HepG2 (cell line): ENCODE data around the gene DAB2IP. TPM values are rescaled to one million over a fixed set of nuclear protein-coding genes. Genes with fewer than 3 reads are reported as not detected.

ENCODE experiments used
- ATF3 ChIP-seq: sonication (generic); formaldehyde crosslinking; IDR thresholded peaks from 2 replicates; pipeline ENCODE4 v1.4.0; 2020; ENCODE audit warnings: missing genetic modification reagents
- CENPX ChIP-seq: sonication (generic); formaldehyde crosslinking; IDR thresholded peaks from 2 replicates; pipeline ENCODE4 v1.9.0; 2021; ENCODE audit warnings: mild to moderate bottlenecking, missing genetic modification reagents, moderate library complexity
- DBP ChIP-seq: sonication (generic); formaldehyde crosslinking; IDR thresholded peaks from 2 replicates; pipeline ENCODE4 v1.4.0; 2020; ENCODE audit warnings: missing genetic modification reagents; ENCODE audit errors: not compliant biosample characterization
- GMEB2 ChIP-seq: IDR thresholded peaks from 2 replicates; pipeline ENCODE4 v1.6.1; 2016; ENCODE audit warnings: missing biosample characterization, missing genetic modification reagents, low read depth
- GPBP1L1 ChIP-seq: sonication (generic); formaldehyde crosslinking; IDR thresholded peaks from 2 replicates; pipeline ENCODE4 v1.5.0; 2020; ENCODE audit warnings: mild to moderate bottlenecking, missing genetic modification reagents
- KLF12 ChIP-seq: sonication (generic); formaldehyde crosslinking; IDR thresholded peaks from 2 replicates; pipeline ENCODE4 v1.4.0; 2020; ENCODE audit warnings: missing genetic modification reagents, borderline replicate concordance
- PBX2 ChIP-seq: IDR thresholded peaks from 2 replicates; pipeline ENCODE4 v1.6.1; 2016; ENCODE audit warnings: control low read depth
- SIX4 ChIP-seq: sonication (generic); formaldehyde crosslinking; IDR thresholded peaks from 2 replicates; pipeline ENCODE4 v1.4.0; 2020; ENCODE audit warnings: missing genetic modification reagents
- SOX6 ChIP-seq, 2 experiments: fragments of 450-650 bp in 1 of 2; sonication (generic) in 1 of 2; formaldehyde crosslinking in 1 of 2; IDR thresholded peaks; 2 replicates each; pipeline versions ENCODE4 v1.4.0 to v1.6.1; 2017 to 2020; ENCODE audit warnings: antibody characterized with exemption in 1 of 2, mild to moderate bottlenecking in 1 of 2, missing genetic modification reagents in 1 of 2
- TARDBP ChIP-seq: sonication (generic); formaldehyde crosslinking; IDR thresholded peaks from 2 replicates; pipeline ENCODE4 v1.8.0; 2022; ENCODE audit warnings: mild to moderate bottlenecking, missing genetic modification reagents
- TFDP1 ChIP-seq: IDR thresholded peaks from 2 replicates; pipeline ENCODE4 v1.6.1; 2016; ENCODE audit warnings: missing compliant biosample characterization, missing genetic modification reagents, borderline replicate concordance
- THAP7 ChIP-seq: sonication (generic); formaldehyde crosslinking; IDR thresholded peaks from 2 replicates; pipeline ENCODE4 v1.8.1; 2023; ENCODE audit warnings: mild to moderate bottlenecking, missing genetic modification reagents
- ZBTB26 ChIP-seq: IDR thresholded peaks from 2 replicates; pipeline ENCODE4 v1.6.1; 2016; ENCODE audit warnings: missing compliant biosample characterization, missing genetic modification reagents, borderline replicate concordance
- ZFP41 ChIP-seq: sonication (generic); formaldehyde crosslinking; IDR thresholded peaks from 2 replicates; pipeline ENCODE4 v1.4.0; 2020; ENCODE audit warnings: mild to moderate bottlenecking, missing genetic modification reagents, borderline replicate concordance
- ZNF207 ChIP-seq: fragments of 450-650 bp; IDR thresholded peaks from 2 replicates; pipeline ENCODE4 v1.6.1; 2016; ENCODE audit warnings: antibody characterized with exemption, borderline replicate concordance
- ZNF317 ChIP-seq: sonication (generic); formaldehyde crosslinking; IDR thresholded peaks from 2 replicates; pipeline ENCODE4 v1.5.0; 2020; ENCODE audit warnings: mild to moderate bottlenecking, missing genetic modification reagents
- ZNF572 ChIP-seq: sonication (generic); formaldehyde crosslinking; IDR thresholded peaks from 2 replicates; pipeline ENCODE4 v1.5.1; 2020; ENCODE audit warnings: mild to moderate bottlenecking, missing genetic modification reagents
- ZNF577 ChIP-seq: sonication (generic); formaldehyde crosslinking; IDR thresholded peaks from 2 replicates; pipeline ENCODE4 v1.4.0; 2020; ENCODE audit warnings: mild to moderate bottlenecking, low read depth, missing genetic modification reagents, borderline replicate concordance
- ZNF660 ChIP-seq: sonication (generic); formaldehyde crosslinking; IDR thresholded peaks from 2 replicates; pipeline ENCODE4 v1.5.1; 2020; ENCODE audit warnings: mild to moderate bottlenecking, low read depth, missing genetic modification reagents, borderline replicate concordance
- ZZZ3 ChIP-seq: sonication (generic); formaldehyde crosslinking; IDR thresholded peaks from 2 replicates; pipeline ENCODE4 v1.4.0; 2020; ENCODE audit warnings: missing genetic modification reagents, mild to moderate bottlenecking, borderline replicate concordance
- polyA plus RNA-seq, 8 experiments: library from polyadenylated mRNA; depleted of rRNA in 3 of 8; stranded (reverse) in 7 of 8; unstranded in 1 of 8; fragments of >200 nt; fragmentation: Illumina TruSeq in 4 of 8; extraction: Trizol in 4 of 8; gene quantifications; 2 replicates each; pipeline versions ENCODE4 v1.2.1 to v1.2.3, GENCODE V29; 2011 to 2016; ENCODE audit warnings: low read depth in 4 of 8, missing spikeins in 1 of 8, mixed read lengths in 1 of 8; ENCODE audit not compliant: insufficient read depth in 1 of 8
- total RNA-seq, 5 experiments: library from RNA; depleted of rRNA; stranded (reverse); fragments of >200 nt; fragmentation: Illumina TruSeq; extraction: Trizol; gene quantifications; 2 replicates each; pipeline ENCODE4 v1.2.3, GENCODE V29; 2016; ENCODE audit warnings: low read depth in 1 of 5

Gene DAB2IP
- total and polyA plus RNA-seq, 2 of the 13 experiments (the other 11 are each of a cell fraction or from before 2014, with no cell fraction given), result 25.3 to 37.9 TPM

- TF ChIP-seq TFDP1 (no peak), ZNF317 (CRISPR knock-in tag) (0 out of 2 replicates have a peak, but pooled peaks have one; percentile 36), ZBTB26 (CRISPR knock-in tag) (no peak), PBX2 (no peak), GPBP1L1 (CRISPR knock-in tag) (no peak), SIX4 (CRISPR knock-in tag) (no peak), ZNF572 (CRISPR knock-in tag) (no peak), KLF12 (no peak), THAP7 (no peak), DBP (CRISPR knock-in tag) (no peak), ZNF207 (no peak), ZNF660 (CRISPR knock-in tag) (no peak), GMEB2 (CRISPR knock-in tag) (no peak), SOX6 (IDR thresholded peaks at IDR 0.05) (no peak), SOX6 (CRISPR knock-in tag; IDR thresholded peaks at IDR 0.05) (peak; percentile 76), ZZZ3 (CRISPR knock-in tag) (no peak), CENPX (no peak), ATF3 (CRISPR knock-in tag) (0 out of 2 replicates have a peak, but pooled peaks have one; percentile 20), ZNF577 (CRISPR knock-in tag) (no peak), TARDBP (no peak), ZFP41 (CRISPR knock-in tag) (no peak)
These were observed 41.4 kb upstream of the DAB2IP start (continued) for GRCh38 chr9:121609822-121610637.
